ENCODE results near the gene PTRH1.

Gene PTRH1

DNA sequence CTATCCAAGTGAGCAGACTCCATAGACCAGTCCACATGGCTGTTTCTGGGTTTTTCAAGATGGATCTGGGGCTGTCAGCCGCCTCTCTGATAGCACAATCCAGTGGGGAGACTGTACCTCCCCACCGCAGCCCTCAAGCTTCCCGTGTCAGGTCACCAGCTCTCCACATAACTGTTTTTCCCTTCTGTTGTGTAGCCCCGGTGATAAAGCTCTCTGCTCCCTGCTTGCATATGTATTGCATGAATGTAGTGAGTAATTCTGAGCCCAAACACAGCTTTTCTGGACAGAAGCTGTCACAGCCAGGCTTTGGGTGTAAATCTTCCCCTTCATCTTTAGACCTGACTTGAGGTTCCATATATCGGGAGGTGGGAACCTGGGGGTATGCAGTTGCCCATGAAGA, 31.7 kb downstream of the PTRH1 start:
- no peak overlapping the region for H3K4me3 ChIP-seq (ENCODE audit: low read length in 2 of 2)
- no peaks in the 10 kb centered on the region for H3K9me3 ChIP-seq (ENCODE audit: control insufficient read depth in 2 of 2, low read length in 2 of 2)
- peaks cover 0 to 20% of the 10 kb centered on the region in 2 donors for H3K36me3 ChIP-seq (ENCODE audit: control insufficient read depth in 2 of 2, insufficient read depth in 2 of 2, low read length in 2 of 2)
- no peaks in the 10 kb centered on the region for H3K4me1 ChIP-seq (ENCODE audit: control insufficient read depth in 2 of 2, insufficient read depth in 2 of 2, low read length in 2 of 2)
- no peaks in the 10 kb centered on the region for H3K27me3 ChIP-seq (ENCODE audit: control insufficient read depth in 2 of 2, insufficient read depth in 2 of 2, low read length in 2 of 2)
- H3K27ac ChIP-seq (ENCODE audit: low read depth in 2 of 2, low read length in 2 of 2): no peak overlapping the region
- H3K9ac ChIP-seq (ENCODE audit: low read depth in 1 of 2, low read length in 2 of 2): no peak overlapping the region

DNA sequence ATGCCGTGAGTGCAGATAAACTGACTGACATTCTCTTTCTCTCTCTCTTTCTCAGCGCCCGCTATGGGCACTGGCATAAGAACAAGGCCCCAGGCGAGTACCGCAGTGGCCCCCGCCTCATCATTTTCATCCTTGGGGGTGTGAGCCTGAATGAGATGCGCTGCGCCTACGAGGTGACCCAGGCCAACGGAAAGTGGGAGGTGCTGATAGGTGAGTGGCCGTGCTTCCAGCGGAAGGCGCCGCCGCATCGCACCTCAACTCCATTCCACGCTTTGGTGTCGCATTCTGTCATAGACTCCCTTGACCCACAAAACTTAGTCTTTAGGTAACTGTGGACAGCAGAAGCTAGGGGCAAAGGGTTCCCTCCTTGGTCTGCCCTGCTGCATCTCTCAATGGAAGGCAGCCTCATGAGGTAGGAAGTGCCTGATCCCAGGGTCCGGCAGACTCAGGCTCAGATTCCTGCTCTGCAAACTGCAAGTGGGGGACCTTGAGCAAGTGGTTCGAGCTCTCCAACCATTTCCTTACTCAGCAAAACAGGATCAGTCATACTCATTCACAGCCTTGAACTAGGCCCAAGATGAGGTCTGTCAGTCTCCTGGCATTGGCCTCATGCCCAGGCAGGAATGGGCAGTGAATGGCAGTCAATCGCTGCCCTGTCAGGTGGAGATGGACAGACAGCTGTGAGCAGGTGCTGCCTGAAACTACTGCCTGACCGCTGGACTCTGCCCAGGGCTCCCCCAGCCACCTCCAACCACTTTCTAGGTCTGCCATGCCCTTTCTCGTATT, 32.9 kb downstream of the PTRH1 start:
- no peak overlapping the region for H3K9ac ChIP-seq (ENCODE audit: low read depth in 1 of 2, low read length in 2 of 2)
- H3K27ac ChIP-seq (ENCODE audit: low read depth in 2 of 2, low read length in 2 of 2): no peak overlapping the region
- H3K4me1 ChIP-seq (ENCODE audit: control insufficient read depth in 2 of 2, insufficient read depth in 2 of 2, low read length in 2 of 2): no peaks in the 10 kb centered on the region
- H3K36me3 ChIP-seq (ENCODE audit: control insufficient read depth in 2 of 2, insufficient read depth in 2 of 2, low read length in 2 of 2): peaks cover 0 to 23% of the 10 kb centered on the region in 2 donors
- H3K27me3 ChIP-seq (ENCODE audit: control insufficient read depth in 2 of 2, insufficient read depth in 2 of 2, low read length in 2 of 2): no peaks in the 10 kb centered on the region
- no peak overlapping the region for H3K4me3 ChIP-seq (ENCODE audit: low read length in 2 of 2)
- H3K9me3 ChIP-seq (ENCODE audit: control insufficient read depth in 2 of 2, low read length in 2 of 2): no peaks in the 10 kb centered on the region

DNA sequence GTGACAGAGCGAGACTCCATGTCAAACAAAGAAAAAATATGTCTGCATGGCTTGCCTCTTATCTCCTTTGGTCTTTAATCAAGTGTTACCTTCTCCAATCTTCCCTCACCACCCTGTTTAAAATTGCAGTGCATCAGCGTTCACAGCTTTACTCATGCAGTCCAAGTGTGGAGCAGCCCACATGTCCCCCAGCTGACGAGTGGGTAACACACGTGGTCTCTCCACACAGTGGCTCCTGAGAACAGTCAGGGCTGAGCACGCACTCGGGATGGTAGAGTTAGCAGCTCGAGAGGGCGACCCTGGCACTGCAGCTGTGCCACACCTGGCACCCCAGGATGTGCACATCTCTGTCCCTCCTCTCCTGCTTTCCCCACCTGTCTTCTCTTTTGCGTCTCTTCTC, 34.6 kb downstream of the PTRH1 start:
- peaks cover 0 to 22% of the 10 kb centered on the region in 2 donors for H3K36me3 ChIP-seq (ENCODE audit: control insufficient read depth in 2 of 2, insufficient read depth in 2 of 2, low read length in 2 of 2)

DNA sequence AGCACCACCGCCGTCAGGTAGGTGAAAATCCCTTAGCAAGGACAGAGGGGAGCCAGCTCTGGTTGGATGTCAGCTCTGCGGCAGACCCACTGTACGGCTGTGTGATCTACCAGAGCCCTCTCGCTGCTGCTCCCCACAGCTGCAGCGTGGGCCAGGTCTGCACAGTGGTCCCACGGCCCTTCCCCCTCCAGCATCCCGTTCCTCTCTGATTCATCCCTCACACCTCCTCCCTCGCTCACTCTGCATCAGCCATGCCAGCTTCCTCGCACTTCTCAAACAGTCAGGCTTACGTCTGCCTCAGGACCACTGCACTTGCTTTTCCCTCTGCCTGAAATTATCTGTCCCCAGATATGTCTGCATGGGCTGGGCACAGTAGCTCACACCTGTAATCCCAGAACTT, 35.2 kb downstream of the PTRH1 start:
- peaks cover 0 to 28% of the 10 kb centered on the region in 2 donors for H3K36me3 ChIP-seq (ENCODE audit: control insufficient read depth in 2 of 2, insufficient read depth in 2 of 2, low read length in 2 of 2)
- H3K27ac ChIP-seq (ENCODE audit: low read depth in 2 of 2, low read length in 2 of 2): no peak overlapping the region

More for the DNA sequence above, 34.6 kb downstream of the PTRH1 start:
- H3K27me3 ChIP-seq (ENCODE audit: control insufficient read depth in 2 of 2, insufficient read depth in 2 of 2, low read length in 2 of 2): no peaks in the 10 kb centered on the region
- H3K4me3 ChIP-seq (ENCODE audit: low read length in 2 of 2): no peak overlapping the region
- no peak overlapping the region for H3K9ac ChIP-seq (ENCODE audit: low read depth in 1 of 2, low read length in 2 of 2)
- H3K9me3 ChIP-seq (ENCODE audit: control insufficient read depth in 2 of 2, low read length in 2 of 2): no peaks in the 10 kb centered on the region
- H3K4me1 ChIP-seq (ENCODE audit: control insufficient read depth in 2 of 2, insufficient read depth in 2 of 2, low read length in 2 of 2): no peaks in the 10 kb centered on the region
- H3K27ac ChIP-seq (ENCODE audit: low read depth in 2 of 2, low read length in 2 of 2): no peak overlapping the region

DNA sequence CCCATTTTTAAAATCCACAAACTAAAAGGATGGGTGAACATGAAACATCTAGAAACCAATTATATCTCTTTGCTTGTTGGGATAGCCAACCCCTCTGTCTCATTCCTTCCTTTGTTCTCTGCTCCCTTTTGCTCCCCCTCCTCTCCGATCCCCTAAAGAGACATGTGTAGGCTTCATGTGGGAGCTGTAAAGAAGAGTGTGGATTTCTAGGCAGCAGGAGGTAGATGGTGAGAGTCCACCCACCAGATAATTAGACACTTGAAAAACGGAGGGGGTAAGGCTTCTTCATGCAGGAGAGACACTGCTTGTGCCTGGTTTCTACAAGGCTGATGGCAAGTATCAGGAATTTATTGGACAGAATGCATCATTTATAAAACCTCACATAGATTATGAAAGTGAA, 36.0 kb downstream of the PTRH1 start:
- Histone ChIP-seq H3K4me1 (ENCODE audit: control insufficient read depth in 2 of 2, insufficient read depth in 2 of 2, low read length in 2 of 2) (no peaks in the 10 kb centered on the region), H3K4me3 (ENCODE audit: low read length in 2 of 2) (no peak overlapping the region), H3K9ac (ENCODE audit: low read depth in 1 of 2, low read length in 2 of 2) (no peak overlapping the region), H3K9me3 (ENCODE audit: control insufficient read depth in 2 of 2, low read length in 2 of 2) (no peaks in the 10 kb centered on the region), H3K27ac (ENCODE audit: low read depth in 2 of 2, low read length in 2 of 2) (no peak overlapping the region), H3K36me3 (ENCODE audit: control insufficient read depth in 2 of 2, insufficient read depth in 2 of 2, low read length in 2 of 2) (peaks cover 0 to 28% of the 10 kb centered on the region in 2 donors), H3K27me3 (ENCODE audit: control insufficient read depth in 2 of 2, insufficient read depth in 2 of 2, low read length in 2 of 2) (no peaks in the 10 kb centered on the region)

More for the DNA sequence above, 35.2 kb downstream of the PTRH1 start:
- Histone ChIP-seq H3K27me3 (ENCODE audit: control insufficient read depth in 2 of 2, insufficient read depth in 2 of 2, low read length in 2 of 2) (no peaks in the 10 kb centered on the region), H3K9me3 (ENCODE audit: control insufficient read depth in 2 of 2, low read length in 2 of 2) (no peaks in the 10 kb centered on the region), H3K4me1 (ENCODE audit: control insufficient read depth in 2 of 2, insufficient read depth in 2 of 2, low read length in 2 of 2) (no peaks in the 10 kb centered on the region), H3K9ac (ENCODE audit: low read depth in 1 of 2, low read length in 2 of 2) (no peak overlapping the region), H3K4me3 (ENCODE audit: low read length in 2 of 2) (no peak overlapping the region)

- Histone ChIP-seq H3K4me3 (ENCODE audit: low read length in 2 of 2) (no peak overlapping the region), H3K9ac (ENCODE audit: low read depth in 1 of 2, low read length in 2 of 2) (no peak overlapping the region), H3K27ac (ENCODE audit: low read depth in 2 of 2, low read length in 2 of 2) (no peak overlapping the region), H3K9me3 (ENCODE audit: control insufficient read depth in 2 of 2, low read length in 2 of 2) (no peaks in the 10 kb centered on the region), H3K36me3 (ENCODE audit: control insufficient read depth in 2 of 2, insufficient read depth in 2 of 2, low read length in 2 of 2) (peaks cover 0 to 24% of the 10 kb centered on the region in 2 donors), H3K4me1 (ENCODE audit: control insufficient read depth in 2 of 2, insufficient read depth in 2 of 2, low read length in 2 of 2) (no peaks in the 10 kb centered on the region), H3K27me3 (ENCODE audit: control insufficient read depth in 2 of 2, insufficient read depth in 2 of 2, low read length in 2 of 2) (no peaks in the 10 kb centered on the region)
These were observed 38.8 kb downstream of the PTRH1 start for GRCh38 chr9:127676638-127677037.

DNA sequence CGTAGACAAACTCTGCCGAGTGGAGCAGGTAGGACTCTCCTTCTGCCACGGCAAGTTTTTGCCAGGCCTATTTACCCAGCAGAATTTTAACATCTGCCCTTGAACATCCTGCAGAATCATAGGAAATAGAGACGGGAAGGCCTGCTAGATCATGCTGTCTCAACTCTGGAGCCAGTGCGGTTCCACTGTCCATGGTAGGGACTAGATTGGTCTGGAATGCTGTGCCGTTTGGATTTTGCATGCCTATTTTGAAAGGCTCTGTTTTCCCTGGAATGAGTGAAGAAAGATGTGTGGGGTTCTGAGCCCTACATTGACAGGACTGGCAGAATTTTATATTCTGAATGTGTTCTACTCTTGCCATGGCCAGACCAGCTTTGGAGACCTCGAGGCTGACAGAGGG, 42.2 kb downstream of the PTRH1 start:
- no peak overlapping the region for H3K9ac ChIP-seq (ENCODE audit: low read depth in 1 of 2, low read length in 2 of 2)
- peaks cover 0 to 13% of the 10 kb centered on the region in 2 donors for H3K36me3 ChIP-seq (ENCODE audit: control insufficient read depth in 2 of 2, insufficient read depth in 2 of 2, low read length in 2 of 2)
- H3K27ac ChIP-seq (ENCODE audit: low read depth in 2 of 2, low read length in 2 of 2): no peak overlapping the region
- H3K4me3 ChIP-seq (ENCODE audit: low read length in 2 of 2): no peak overlapping the region
- H3K9me3 ChIP-seq (ENCODE audit: control insufficient read depth in 2 of 2, low read length in 2 of 2): no peaks in the 10 kb centered on the region
- no peaks in the 10 kb centered on the region for H3K4me1 ChIP-seq (ENCODE audit: control insufficient read depth in 2 of 2, insufficient read depth in 2 of 2, low read length in 2 of 2)
- H3K27me3 ChIP-seq (ENCODE audit: control insufficient read depth in 2 of 2, insufficient read depth in 2 of 2, low read length in 2 of 2): no peaks in the 10 kb centered on the region

GRCh38 chr9:127667906-127668305, 47.6 kb downstream of the PTRH1 start:
- H3K27ac ChIP-seq (ENCODE audit: low read depth in 2 of 2, low read length in 2 of 2): no peak overlapping the region
- no peaks in the 10 kb centered on the region for H3K27me3 ChIP-seq (ENCODE audit: control insufficient read depth in 2 of 2, insufficient read depth in 2 of 2, low read length in 2 of 2)
- H3K9ac ChIP-seq (ENCODE audit: low read depth in 1 of 2, low read length in 2 of 2): no peak overlapping the region
- no peak overlapping the region for H3K4me3 ChIP-seq (ENCODE audit: low read length in 2 of 2)
- H3K36me3 ChIP-seq (ENCODE audit: control insufficient read depth in 2 of 2, insufficient read depth in 2 of 2, low read length in 2 of 2): peaks cover 0 to 4% of the 10 kb centered on the region in 2 donors
- no peaks in the 10 kb centered on the region for H3K9me3 ChIP-seq (ENCODE audit: control insufficient read depth in 2 of 2, low read length in 2 of 2)
- peaks cover 0 to 11% of the 10 kb centered on the region in 2 donors for H3K4me1 ChIP-seq (ENCODE audit: control insufficient read depth in 2 of 2, insufficient read depth in 2 of 2, low read length in 2 of 2)

DNA sequence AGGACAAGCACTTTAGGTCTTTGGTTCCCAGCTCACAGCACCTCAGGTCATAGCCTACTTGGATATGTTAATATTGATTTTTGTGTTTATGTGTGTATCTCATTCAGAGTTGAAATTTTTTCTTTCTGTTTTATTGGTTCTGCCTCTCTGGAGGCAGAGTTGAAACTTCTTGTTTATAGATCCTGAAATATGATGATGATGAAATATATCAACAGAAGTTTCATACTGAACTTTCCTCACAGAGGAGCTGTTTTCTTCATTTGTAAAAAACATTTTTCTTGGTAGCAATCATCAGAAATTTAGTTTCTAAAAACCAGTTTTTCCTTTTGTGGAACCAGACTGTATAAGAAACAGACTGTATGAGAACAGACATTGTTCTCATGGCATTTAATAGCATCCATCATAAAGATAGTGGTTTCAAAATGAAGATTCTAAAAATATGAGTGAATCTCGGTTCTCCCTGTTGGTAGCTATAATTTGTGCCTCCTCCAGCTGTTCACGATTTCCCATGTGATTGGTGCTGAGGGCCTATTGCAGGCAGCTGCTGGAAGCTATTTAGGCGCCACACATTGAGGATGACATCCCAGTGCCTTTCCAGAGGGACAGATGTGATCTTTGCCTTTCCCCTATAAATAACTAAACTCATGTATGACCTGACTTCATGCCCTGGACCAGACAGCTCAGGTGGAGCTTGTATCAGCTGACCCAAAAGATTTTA, 48.2 kb downstream of the PTRH1 start:
- Histone ChIP-seq H3K36me3 (ENCODE audit: control insufficient read depth in 2 of 2, insufficient read depth in 2 of 2, low read length in 2 of 2) (peaks cover 0 to 6% of the 10 kb centered on the region in 2 donors), H3K27ac (ENCODE audit: low read depth in 2 of 2, low read length in 2 of 2) (no peak overlapping the region)

More for the DNA sequence above, 48.2 kb downstream of the PTRH1 start:
- no peak overlapping the region for H3K9ac ChIP-seq (ENCODE audit: low read depth in 1 of 2, low read length in 2 of 2)
- H3K9me3 ChIP-seq (ENCODE audit: control insufficient read depth in 2 of 2, low read length in 2 of 2): no peaks in the 10 kb centered on the region
- peaks cover 0 to 11% of the 10 kb centered on the region in 2 donors for H3K4me1 ChIP-seq (ENCODE audit: control insufficient read depth in 2 of 2, insufficient read depth in 2 of 2, low read length in 2 of 2)
- H3K27me3 ChIP-seq (ENCODE audit: control insufficient read depth in 2 of 2, insufficient read depth in 2 of 2, low read length in 2 of 2): no peaks in the 10 kb centered on the region
- no peak overlapping the region for H3K4me3 ChIP-seq (ENCODE audit: low read length in 2 of 2)

All from mucosa of rectum (tissue), 2 donors.